PC-3 (cell line): ENCODE measurements around the gene FKBP9. TPM values are rescaled to one million over a fixed set of nuclear protein-coding genes. Genes with fewer than 3 reads are reported as not detected.
"Not testable (repeated sequence)": the region's sequence is repeated elsewhere in the genome, so short reads cannot be mapped to it uniquely, and the experiment has no call there.

Source experiments
- ATAC-seq: fragments of 200-7000 bp; cut with Tn5 transposase; 2 replicates; pipeline ENCODE4 v1.9.1; 2020; ENCODE audit warnings: mild to moderate bottlenecking, moderate library complexity
- BruUV-seq: library from RNA; stranded (reverse); fragments of 400-500 nt; replicated peaks from 2 replicates; lab custom pipeline; 2021; lab: Mats Ljungman, UMichigan
- CTCF ChIA-PET: fragments of 300-600 bp; sonication (Branson Sonifier 250); formaldehyde crosslinking; loops from one replicate; lab custom pipeline; 2022; ENCODE audit warnings: antibody characterized with exemption; lab: Charles Lee
- POLR2A ChIA-PET: fragments of 300-600 bp; sonication (Branson Sonifier 250); formaldehyde crosslinking; loops from one replicate; lab custom pipeline; 2022; ENCODE audit warnings: antibody characterized with exemption; ENCODE audit not compliant: unreplicated experiment; lab: Charles Lee
- DNase-seq: peaks from one replicate; pipeline ENCODE4 v3.0.0-alpha.2; 2015
- H2AFZ ChIP-seq: fragments of 300-600 bp; sonication (generic); 2 replicates; pipeline ENCODE4 v1.6.0; 2016; ENCODE audit warnings: antibody characterized with exemption, low read length
- H3F3A ChIP-seq: fragments of 300-600 bp; sonication (generic); one replicate; pipeline ENCODE4 v1.6.0; 2017; ENCODE audit warnings: antibody characterized with exemption, low read length, control low read depth, mild to moderate bottlenecking; ENCODE audit not compliant: unreplicated experiment
- H3K27ac ChIP-seq: fragments of 300-600 bp; sonication (generic); 2 replicates; pipeline ENCODE4 v1.5.1; 2016; ENCODE audit warnings: mild to moderate bottlenecking, low read length
- H3K27me3 ChIP-seq: fragments of 300-600 bp; sonication (generic); 2 replicates; pipeline ENCODE4 v1.6.1; 2016; ENCODE audit warnings: low read length, mixed read lengths
- H3K36me3 ChIP-seq: fragments of 300-600 bp; sonication (generic); 2 replicates; pipeline ENCODE4 v1.6.1; 2016; ENCODE audit warnings: low read depth, mixed run types, low read length, mixed read lengths
- H3K4me1 ChIP-seq: fragments of 300-600 bp; sonication (generic); 2 replicates; pipeline ENCODE4 v1.5.1; 2016; ENCODE audit warnings: low read length; ENCODE audit not compliant: insufficient read depth
- H3K4me2 ChIP-seq: fragments of 300-600 bp; sonication (generic); 2 replicates; pipeline ENCODE4 v1.6.0; 2016; ENCODE audit warnings: low read length
- H3K4me3 ChIP-seq: fragments of 300-600 bp; sonication (generic); 2 replicates; pipeline ENCODE4 v1.5.1; 2016; ENCODE audit warnings: mild to moderate bottlenecking, low read length, mixed read lengths
- H3K79me2 ChIP-seq: fragments of 300-600 bp; sonication (generic); 2 replicates; pipeline ENCODE4 v1.6.1; 2017; ENCODE audit warnings: low read length, mixed read lengths
- H3K9ac ChIP-seq: fragments of 300-600 bp; sonication (generic); 2 replicates; pipeline ENCODE4 v1.6.0; 2016; ENCODE audit warnings: mild to moderate bottlenecking, low read length
- H3K9me2 ChIP-seq: fragments of 300-600 bp; sonication (generic); replicated peaks from 2 replicates; pipeline ENCODE4 v1.6.1; 2016; ENCODE audit warnings: mixed run types, low read length, mixed read lengths
- H3K9me3 ChIP-seq: fragments of 300-600 bp; sonication (generic); 2 replicates; pipeline ENCODE4 v1.6.1; 2016; ENCODE audit warnings: low read length, mixed read lengths
- H4K20me1 ChIP-seq: fragments of 300-600 bp; sonication (generic); 2 replicates; pipeline ENCODE4 v1.6.1; 2016; ENCODE audit warnings: low read length, mixed read lengths
- CTCF ChIP-seq: fragments of 300-600 bp; sonication (generic); conservative IDR thresholded peaks from 2 replicates; pipeline ENCODE4 v1.5.1; 2017; ENCODE audit warnings: antibody characterized with exemption, low read depth, mild to moderate bottlenecking, low read length
- intact Hi-C: fragments of 100-400 bp; cut with micrococcal nuclease; formaldehyde crosslinking; loops from 2 replicates; pipeline ENCODE4 v1.9.0; 2023
- total RNA-seq: library from RNA; depleted of rRNA; stranded (reverse); fragments of >200 nt; gene quantifications from 2 replicates; pipeline ENCODE4 v1.2.3, GENCODE V29; 2014

The FKBP9 gene
- total RNA-seq, 1 experiment from 2014 or later, result 63.4 TPM

- TF ChIP-seq CTCF, result peak; percentile 38; the same call in 1 of the 2 replicates
- H2AFZ ChIP-seq, H4K20me1 ChIP-seq, H3K4me2 ChIP-seq, H3K36me3 ChIP-seq, H3K27me3 ChIP-seq, H3F3A ChIP-seq, POLR2A ChIA-PET, CTCF ChIA-PET, H3K4me1 ChIP-seq, H3K9ac ChIP-seq, H3K9me3 ChIP-seq, H3K27ac ChIP-seq, H3K9me2 ChIP-seq, H3K4me3 ChIP-seq, H3K79me2 ChIP-seq, BruUV-seq: not testable (repeated sequence)
- DNase-seq (peak; percentile 6), ATAC-seq (peak; percentile 97)
- intact Hi-C loops, result loop anchor here (2.0 kb wide), 1 partner anchor 86 kb away; no protein-coding TSS in a partner anchor
These were observed 7.4 kb downstream of the FKBP9 start for GRCh38 chr7:32964461-32965159.

DNA sequence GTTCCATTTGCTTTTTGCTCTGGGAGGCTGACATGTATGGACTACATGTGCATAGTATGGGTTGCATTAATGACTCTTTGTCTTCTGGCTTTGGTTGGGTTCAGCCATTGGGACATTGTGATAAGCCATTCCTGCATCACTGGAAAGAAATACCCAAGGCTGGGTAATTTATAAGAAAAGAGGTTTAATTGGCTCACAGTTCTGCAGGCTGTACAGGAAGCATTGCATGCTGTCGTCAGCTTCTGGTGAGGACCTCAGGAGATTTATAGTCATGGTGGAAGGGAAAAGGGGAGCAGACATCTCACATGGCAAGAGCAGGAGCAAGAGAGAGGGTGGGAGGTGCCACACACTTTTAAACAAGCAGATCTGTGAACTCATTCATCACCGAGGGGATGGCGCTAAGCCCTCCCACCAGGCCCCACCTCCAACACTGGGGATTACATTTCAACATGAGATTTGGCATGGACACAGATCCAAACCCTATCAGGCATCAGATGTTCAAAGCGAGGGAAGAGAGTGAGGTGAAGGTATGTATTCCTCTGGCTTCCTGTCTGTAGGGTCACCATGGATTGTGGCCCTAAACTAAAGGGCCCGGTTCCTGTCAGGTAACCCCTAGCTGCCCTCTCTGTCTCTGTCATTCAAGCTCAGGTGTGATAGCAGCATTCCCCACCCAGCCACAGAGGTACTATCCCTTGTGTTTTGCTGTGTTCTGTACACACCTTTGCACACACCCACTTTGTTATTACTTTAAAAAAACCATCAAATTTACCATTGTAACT lies 9.4 kb downstream of the FKBP9 start:
- POLR2A ChIA-PET, H3K79me2 ChIP-seq, H3K4me1 ChIP-seq, H4K20me1 ChIP-seq, H2AFZ ChIP-seq, H3K9me2 ChIP-seq, ATAC-seq, BruUV-seq, H3K9me3 ChIP-seq, H3K4me2 ChIP-seq, H3K27me3 ChIP-seq, intact Hi-C loops, H3K36me3 ChIP-seq, H3K9ac ChIP-seq, H3K27ac ChIP-seq, H3F3A ChIP-seq, H3K4me3 ChIP-seq, DNase-seq, CTCF ChIA-PET: not testable (repeated sequence)

DNA sequence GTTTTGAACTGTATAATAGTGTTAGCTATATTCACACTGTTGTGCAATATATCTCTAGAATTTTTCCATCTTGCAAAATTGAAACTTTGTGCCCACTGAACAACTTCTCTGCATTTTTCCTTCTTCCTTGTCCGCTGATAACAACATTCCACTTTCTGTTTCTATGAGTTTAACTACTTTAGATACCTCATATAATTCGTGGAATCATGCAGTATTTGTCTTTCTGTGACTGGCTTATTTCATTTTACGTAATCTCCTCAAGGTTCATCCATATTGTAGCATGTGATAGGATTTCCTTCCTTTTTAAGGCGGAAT lies 10.0 kb downstream of the FKBP9 start:
- H3K79me2 ChIP-seq, POLR2A ChIA-PET, intact Hi-C loops, ATAC-seq, H3K4me3 ChIP-seq, H3K27me3 ChIP-seq, CTCF ChIA-PET, H3K9me3 ChIP-seq, H3K27ac ChIP-seq, H3K36me3 ChIP-seq, DNase-seq, H3K9me2 ChIP-seq, H2AFZ ChIP-seq, H4K20me1 ChIP-seq, H3K4me2 ChIP-seq, H3F3A ChIP-seq, H3K9ac ChIP-seq, H3K4me1 ChIP-seq, BruUV-seq: not testable (repeated sequence)

DNA sequence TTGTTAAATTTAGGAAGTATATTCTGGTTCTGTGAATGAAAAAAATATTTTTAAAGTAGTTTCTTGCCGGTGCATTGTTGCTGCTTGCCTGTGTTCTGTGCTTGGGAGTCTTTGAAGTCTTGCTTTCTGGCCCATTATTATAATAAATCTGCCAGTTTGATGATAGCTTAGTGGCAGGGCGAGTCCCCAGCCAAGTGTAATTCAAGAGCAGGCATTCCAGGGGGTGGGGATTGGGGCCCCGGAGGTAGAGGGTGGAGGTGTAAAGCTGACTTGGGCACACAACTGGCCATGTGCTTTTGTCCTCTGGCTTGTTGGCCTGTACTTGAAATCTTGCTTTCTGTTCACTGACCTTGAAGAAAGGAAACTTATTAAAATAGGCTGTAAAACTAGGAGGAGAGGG lies 14.7 kb downstream of the FKBP9 start:
- H3K79me2 ChIP-seq, H3F3A ChIP-seq, CTCF ChIA-PET, H4K20me1 ChIP-seq, H3K27ac ChIP-seq, DNase-seq, H3K27me3 ChIP-seq, intact Hi-C loops, BruUV-seq, H3K9ac ChIP-seq, H3K9me2 ChIP-seq, H3K4me2 ChIP-seq, POLR2A ChIA-PET, H3K4me1 ChIP-seq, H3K36me3 ChIP-seq, H3K9me3 ChIP-seq, H3K4me3 ChIP-seq, H2AFZ ChIP-seq: not testable (repeated sequence)
- peak; percentile 84 for ATAC-seq

- H3K9ac ChIP-seq, DNase-seq, H3K36me3 ChIP-seq, H3K4me1 ChIP-seq, H3F3A ChIP-seq, H2AFZ ChIP-seq, ATAC-seq, H3K79me2 ChIP-seq, CTCF ChIA-PET, H3K9me2 ChIP-seq, BruUV-seq, POLR2A ChIA-PET, H3K27me3 ChIP-seq, H3K4me3 ChIP-seq, H3K9me3 ChIP-seq, H3K4me2 ChIP-seq, H3K27ac ChIP-seq, H4K20me1 ChIP-seq, intact Hi-C loops: not testable (repeated sequence)
These were observed 19.9 kb downstream of the FKBP9 start for GRCh38 chr7:32977159-32977558.

DNA sequence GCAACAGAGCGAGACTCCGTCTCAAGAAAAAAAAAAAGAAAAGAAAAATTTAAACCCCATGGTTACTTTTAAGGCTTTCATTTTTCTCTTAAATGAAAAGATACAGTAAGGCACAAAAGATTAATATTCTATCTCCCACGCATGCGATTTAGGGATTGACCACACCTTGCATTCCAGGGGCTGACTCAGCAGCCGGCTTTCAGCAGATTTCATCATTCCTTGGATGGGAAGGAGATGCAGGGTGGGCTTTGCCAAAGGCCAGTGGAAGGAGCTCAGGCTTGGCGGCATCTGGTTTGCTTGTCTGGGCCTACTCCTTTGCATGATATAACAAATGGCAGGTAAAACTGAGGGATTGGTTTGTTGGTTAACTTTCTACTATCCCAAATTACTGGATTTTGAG lies 22.0 kb downstream of the FKBP9 start:
- intact Hi-C loops, H3K27ac ChIP-seq, H3K4me3 ChIP-seq, H3K27me3 ChIP-seq, H3K4me2 ChIP-seq, CTCF ChIA-PET, H3K36me3 ChIP-seq, H4K20me1 ChIP-seq, H3K9me2 ChIP-seq, BruUV-seq, H3K79me2 ChIP-seq, H3K9ac ChIP-seq, H2AFZ ChIP-seq, H3F3A ChIP-seq, POLR2A ChIA-PET, H3K9me3 ChIP-seq, H3K4me1 ChIP-seq: not testable (repeated sequence)
- DNase-seq (peak; percentile 71), ATAC-seq (peak; percentile 60)
